NCI-H345 treated with DMSO at 0.1 percent for 48 hours (cell line): ENCODE results near the gene SMIM10L2A.
"Not testable (repeated sequence)": the region's sequence is repeated elsewhere in the genome, so short reads cannot be mapped to it uniquely, and the experiment has no call there.

Source experiments
- DNase-seq: peaks from one replicate; lab custom pipeline; 2025; ENCODE audit not compliant: unreplicated experiment; lab: John Stamatoyannopoulos, UW

Gene SMIM10L2A

GRCh38 chrX:135422810-135423168 is 1.0 kb downstream of the SMIM10L2A start:
- DNase-seq = not testable (repeated sequence)

DNA sequence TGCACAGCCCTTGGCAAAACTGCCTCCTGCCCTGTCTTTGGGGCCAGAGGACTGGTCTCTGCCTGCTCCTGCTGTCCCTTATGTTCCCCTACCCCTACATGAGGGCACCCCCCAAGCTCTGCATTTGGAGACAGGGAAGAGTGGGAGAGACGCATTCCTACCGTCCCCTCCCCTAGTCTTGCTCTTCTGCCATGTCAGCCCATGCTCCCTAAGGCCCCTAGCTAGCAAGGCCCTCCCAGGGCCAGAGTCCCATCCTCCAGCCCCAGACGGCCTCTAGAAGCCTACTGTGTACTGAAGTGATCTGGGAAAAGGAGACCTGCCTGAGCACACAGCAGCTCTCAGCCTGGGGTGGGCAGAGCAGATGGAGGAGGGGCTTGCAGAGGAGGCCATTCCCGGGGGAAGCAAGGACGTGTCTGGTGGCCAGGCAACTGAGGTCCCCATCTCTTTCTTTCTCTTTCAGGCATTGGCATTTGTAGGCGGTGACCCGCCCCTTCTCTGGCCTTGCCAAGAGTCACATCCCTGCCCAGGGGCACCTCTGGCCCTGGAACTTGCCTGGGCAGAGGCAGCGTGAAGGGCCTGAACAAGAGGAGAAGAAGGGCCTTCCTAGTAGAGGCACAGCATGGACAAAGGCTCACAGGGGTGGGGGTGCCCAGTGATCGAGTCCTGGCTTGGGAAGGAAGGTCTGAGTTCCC is 1.6 kb downstream of the SMIM10L2A start:
- DNase-seq = not testable (repeated sequence)

DNA sequence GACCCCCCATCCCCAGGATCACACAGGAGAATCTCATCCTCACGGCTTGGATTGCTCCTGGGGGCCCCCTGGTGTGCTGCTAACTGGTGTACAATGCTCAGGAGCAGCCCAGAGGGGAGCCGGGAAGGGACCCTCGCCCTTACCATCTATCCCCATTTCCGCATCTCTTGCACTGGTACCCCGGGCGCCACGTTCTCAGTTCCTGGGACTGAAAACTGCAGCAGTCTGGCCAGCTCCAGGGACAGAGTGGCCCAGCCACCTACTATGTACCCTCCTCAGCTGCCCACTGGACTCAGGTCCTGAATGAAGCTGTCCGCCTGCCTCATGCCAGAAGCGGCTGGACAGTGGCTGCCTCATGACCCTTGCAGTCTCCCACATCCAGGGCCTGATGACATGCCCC is 2.7 kb downstream of the SMIM10L2A start:
- no peak for DNase-seq

DNA sequence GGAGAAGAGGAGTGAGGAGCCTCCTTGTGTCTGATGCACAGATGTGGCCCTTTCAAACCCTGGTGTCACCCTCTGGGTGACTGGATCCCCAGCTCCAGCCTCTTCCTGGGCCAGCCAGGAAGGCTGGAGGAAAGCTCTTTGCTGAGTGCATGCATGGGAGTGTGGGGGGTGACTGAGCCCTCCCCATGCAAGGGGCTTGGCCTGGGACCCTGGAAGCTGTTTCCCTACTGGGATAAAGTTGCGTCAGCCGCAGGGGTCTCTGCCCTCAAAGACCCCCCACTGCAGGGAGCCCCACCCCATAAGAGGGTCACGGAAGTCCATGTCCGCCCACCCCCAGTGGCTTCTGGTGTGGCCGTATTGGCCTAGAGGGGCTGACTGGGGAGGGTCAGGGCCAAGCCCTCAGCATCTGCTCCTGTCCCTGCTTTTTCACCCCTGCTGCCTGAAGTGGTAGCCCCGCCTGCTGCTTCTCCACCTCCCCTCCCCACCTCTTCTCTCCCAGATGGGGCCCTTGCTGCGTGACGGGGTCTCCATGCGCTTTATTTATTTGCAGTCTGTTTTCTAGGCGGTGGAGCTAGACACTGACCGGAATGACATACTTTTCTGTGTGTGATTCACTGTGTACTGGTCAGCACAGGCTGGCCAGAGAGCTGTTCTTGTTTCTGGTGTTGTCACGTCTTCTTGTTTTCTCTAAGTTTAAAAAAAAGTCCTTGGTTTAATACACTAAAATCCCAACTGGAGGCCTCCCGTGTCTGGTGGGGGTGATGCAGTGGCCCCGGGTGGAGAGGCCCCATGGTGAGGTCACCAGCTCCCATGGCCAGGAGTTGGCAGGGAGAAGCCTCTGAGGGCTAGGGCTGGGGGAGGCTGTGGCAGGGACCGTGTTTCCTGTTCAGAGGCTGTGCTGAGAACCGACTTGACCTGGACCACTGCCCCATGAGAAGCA is 3.6 kb downstream of the SMIM10L2A start:
- no peak for DNase-seq

DNA sequence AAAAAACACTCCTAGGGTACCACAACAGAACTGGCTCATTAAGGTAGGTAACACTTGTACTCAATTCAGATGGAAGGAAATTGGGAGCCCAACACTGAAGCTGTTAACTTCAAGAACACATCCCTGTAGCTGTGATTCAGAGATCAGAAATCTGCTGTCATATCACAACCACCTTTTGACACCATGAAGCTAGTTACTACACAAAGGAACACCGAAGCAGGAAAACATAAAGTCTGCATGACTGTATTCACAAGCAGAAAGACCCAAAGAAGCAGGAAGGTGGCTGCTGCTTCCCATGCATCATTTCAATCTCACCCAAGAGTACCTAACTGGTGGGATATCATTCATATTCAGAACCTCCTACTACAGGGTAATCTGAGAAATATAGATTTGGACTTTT is 7.7 kb downstream of the SMIM10L2A start:
- DNase-seq = no peak

DNA sequence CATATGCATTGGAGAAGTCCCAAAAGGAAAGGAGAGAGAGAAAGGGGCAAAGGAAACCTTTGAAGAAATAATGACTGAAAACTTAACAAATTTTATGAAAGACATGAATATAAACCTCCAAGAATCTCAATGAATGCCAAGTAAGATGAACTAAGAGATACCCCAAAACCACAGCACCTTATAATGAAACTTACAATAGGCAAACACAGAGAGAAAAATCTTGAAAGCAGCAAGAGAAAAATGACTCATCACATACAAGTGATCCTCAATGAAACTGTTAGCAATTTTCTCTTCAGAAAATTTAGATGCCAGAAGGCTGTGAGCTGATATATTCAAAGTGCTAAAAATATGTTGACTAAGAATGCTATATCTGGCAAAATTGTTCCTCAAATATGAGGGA is 10.1 kb downstream of the SMIM10L2A start:
- no peak for DNase-seq

- no peak for DNase-seq
Observed at GRCh38 chrX:135432453-135432852, 10.7 kb downstream of the SMIM10L2A start.

- peak; percentile 62 for DNase-seq
Observed at GRCh38 chrX:135432881-135433521, 11.3 kb downstream of the SMIM10L2A start.

- no peak for DNase-seq
Observed at GRCh38 chrX:135433531-135434257, 11.9 kb downstream of the SMIM10L2A start.

GRCh38 chrX:135434258-135435138 is 12.8 kb downstream of the SMIM10L2A start:
- no peak for DNase-seq

- no peak for DNase-seq
Observed at GRCh38 chrX:135435139-135435922, 13.6 kb downstream of the SMIM10L2A start.

DNA sequence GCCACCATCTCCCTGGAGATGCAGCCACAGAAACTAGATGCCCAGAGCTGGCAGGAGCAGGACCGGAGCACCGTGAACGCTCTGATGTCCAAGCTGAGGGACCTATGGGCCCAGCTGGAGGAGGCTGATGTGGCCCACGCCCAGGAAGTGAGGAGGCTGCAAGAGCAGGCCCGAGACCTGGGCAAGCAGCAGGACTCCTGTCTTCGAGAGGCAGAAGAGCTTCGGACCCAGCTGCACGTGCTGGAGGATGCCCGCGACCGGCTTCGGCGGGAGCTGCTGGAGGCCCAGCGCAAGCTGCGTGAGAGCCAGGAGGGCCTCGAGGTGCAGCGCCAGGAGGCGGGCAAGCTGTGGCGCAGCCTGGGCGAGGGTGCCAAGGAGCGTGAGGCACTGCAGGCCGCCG is 14.2 kb downstream of the SMIM10L2A start:
- DNase-seq = no peak

DNA sequence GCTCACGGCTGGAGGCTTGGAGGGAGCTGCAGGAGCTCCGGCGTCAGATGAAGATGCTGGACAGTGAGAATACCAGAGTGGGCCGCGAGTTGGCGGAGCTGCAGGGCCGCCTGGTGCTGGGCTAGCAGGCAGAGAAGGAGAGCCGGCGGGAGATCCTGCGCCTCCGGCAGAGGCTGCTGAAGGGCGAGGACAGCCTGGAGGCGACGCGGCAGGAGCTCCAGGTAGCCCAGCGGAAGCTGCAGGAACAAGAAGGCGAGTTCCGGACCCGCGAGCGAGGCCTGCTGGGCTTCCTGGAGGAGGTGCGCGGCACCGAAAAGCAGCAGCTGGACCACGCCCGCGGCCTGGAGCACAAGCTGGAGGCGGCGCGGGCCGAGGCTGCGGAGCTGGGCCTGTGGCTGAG is 14.7 kb downstream of the SMIM10L2A start:
- no peak for DNase-seq

GRCh38 chrX:135436966-135437866 is 15.5 kb downstream of the SMIM10L2A start:
- no peak for DNase-seq

DNA sequence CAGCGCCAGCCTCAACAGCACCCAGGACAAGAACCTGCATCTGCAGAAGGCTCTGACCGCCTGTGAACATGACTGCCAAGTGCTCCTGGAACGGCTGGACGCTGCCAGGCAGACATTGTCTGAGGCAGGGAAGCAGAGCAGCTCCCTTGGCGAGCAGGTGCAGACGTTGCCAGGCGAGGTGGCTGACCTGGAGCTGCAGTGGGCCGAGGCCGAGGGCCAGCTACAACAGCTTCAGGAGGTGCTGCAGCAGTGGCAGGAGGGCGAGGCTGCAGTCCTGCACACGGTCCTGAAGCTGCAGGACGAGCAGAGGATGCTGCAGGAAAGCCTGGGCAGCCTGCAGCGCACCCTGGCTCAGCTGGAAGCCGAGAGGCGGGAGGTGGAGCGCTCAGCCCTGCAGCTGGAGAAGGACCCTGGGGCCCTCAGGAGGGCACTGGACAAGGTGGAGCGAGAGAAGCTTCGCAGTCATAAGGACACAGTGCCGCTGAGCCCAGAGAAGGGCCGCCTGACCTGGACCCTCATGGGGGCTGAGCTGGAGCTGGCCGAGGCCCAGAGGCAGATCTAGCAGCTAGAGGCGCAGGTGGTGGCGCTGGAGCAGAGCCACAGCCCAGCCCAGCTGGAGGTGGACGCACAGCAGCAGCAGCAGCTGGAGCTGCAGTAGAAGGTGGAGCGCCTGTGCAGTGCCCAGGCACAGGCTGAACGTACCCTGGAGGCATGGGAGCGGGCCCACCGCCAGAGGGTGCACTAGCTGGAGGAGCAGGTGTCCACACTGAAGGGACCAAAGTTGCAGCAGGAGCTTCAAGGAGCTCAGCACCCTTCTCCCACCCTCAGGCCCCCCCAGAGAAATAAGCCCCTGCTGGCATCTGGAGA is 16.4 kb downstream of the SMIM10L2A start:
- no peak for DNase-seq

DNA sequence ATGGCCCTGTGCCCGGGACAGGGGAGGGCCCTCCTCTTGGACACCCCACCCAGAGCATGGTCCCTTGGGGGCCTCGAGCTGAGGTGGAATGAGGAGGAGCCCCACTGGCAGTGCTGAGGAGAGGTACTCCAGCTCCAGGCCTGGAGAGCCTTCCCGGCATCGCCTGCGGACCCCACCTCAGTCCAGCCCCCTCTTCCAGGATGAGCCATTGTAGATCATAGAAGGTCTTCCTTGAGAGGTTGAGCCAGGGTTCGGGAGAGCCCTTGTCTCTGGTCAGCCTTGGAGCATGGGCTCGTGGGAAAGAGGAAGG is 16.9 kb downstream of the SMIM10L2A start:
- no peak for DNase-seq
